Measurements from ENCODE around the gene ENPP3.

- no peak for TF ChIP-seq CTCF (IDR thresholded peaks at IDR 0.05)
- no peak for TF ChIP-seq POLR2AphosphoS5 (IDR thresholded peaks at IDR 0.05)
- TF ChIP-seq POLR2A (IDR thresholded peaks at IDR 0.05) = no peak
Observed at GRCh38 chr6:131728296-131728939, 91.3 kb downstream of the ENPP3 start.
